HG03025 (cell line): ENCODE results near the gene TARBP1.
"Not testable (repeated sequence)": the region's sequence is repeated elsewhere in the genome, so short reads cannot be mapped to it uniquely, and the experiment has no call there.

Experiments used
- ATAC-seq: cut with Tn5 transposase; IDR thresholded peaks from one replicate; pipeline ENCODE4 v1.9.1; 2021; ENCODE audit warnings: mild to moderate bottlenecking, moderate library complexity; ENCODE audit not compliant: unreplicated experiment, low FRiP score

TARBP1 gene

GRCh38 chr1:234397732-234398131 is 81.2 kb downstream of the TARBP1 start:
- no peak for ATAC-seq

- ATAC-seq: no peak
Observed at GRCh38 chr1:234396871-234397270, 82.1 kb downstream of the TARBP1 start.

GRCh38 chr1:234396092-234396491 is 82.9 kb downstream of the TARBP1 start:
- no peak for ATAC-seq

GRCh38 chr1:234395297-234395696 is 83.7 kb downstream of the TARBP1 start:
- no peak for ATAC-seq

GRCh38 chr1:234393190-234393589 is 85.8 kb downstream of the TARBP1 start:
- ATAC-seq: no peak

DNA sequence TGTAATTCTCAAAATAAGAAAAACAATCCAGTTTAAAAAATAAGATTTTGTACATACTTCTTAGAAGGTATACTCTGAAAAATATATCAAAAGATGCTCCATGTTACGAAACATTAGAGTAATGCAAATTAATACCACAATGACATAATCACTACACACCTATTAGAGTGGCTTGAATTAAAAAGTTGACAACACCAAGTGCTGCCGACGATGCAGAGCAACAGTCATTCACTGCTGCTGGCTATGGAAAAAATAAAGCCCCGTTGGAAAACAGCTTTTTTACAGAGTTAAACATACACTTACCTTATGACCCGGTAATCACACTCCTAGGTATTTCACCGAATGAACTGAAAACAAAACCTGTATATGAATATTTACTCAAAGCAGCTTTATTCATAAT is 90.9 kb downstream of the TARBP1 start:
- ATAC-seq: no peak

GRCh38 chr1:234386122-234386521 is 92.9 kb downstream of the TARBP1 start:
- no peak for ATAC-seq

DNA sequence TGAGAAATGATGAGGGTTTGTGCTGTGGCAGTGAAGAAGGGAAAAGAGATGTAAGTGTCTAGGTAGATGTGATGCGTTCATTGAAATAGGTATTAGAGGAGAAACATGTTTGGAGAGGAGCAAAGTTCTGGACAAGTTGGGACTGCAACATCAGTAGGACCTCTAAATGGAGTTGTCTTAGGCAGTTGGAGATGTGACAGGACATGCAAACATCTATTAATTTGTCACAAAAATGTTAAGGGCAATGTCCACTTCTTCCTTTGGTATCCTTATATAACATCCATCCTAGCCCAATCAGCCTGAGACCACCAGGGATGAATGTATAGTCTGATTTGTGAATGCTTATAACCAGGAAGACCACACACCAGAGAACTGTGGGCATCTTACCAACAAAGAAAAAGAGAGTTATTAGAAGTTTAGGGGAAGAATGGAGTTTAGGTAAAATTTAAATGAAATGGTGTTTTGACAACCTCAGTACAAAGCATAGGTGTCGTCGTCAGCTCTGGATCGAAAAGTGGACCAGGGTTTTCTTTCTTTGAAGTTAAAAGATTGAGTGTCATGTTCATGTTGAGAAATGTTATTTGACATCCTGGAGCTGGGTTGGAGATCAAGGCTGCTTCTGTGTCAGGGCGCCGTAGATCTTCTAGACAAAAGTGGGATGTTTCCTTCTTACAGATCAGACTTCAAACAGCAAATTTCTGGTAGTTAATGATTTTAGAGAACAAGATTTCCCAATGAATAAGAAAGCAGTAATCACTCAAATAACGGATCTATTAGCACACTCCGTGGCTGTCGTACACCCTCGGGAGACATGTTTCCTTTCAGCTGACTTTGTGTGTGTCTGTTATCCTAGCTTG is 97.1 kb downstream of the TARBP1 start:
- no peak for ATAC-seq

- ATAC-seq: not testable (repeated sequence)
Observed at GRCh38 chr1:234379591-234380109, 99.3 kb downstream of the TARBP1 start.

DNA sequence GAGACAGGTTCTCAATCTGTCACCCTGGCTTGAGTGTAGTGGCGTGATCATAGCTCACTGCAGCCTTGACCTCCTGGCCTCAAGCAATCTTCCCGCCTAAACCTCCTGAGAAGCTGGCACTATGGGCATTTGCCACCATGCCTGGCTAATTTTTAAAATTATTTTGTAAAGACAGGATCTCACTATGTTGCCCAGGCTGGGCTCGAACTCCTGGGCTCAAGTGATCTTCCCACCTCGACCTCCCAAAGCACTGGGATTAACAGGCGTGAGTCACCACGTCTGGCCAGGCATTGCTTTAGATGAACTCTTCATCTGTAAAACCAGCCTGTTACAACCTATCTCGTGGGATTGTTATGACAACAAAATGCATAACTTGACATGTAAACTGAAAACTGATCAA is 103.3 kb downstream of the TARBP1 start:
- ATAC-seq: no peak

DNA sequence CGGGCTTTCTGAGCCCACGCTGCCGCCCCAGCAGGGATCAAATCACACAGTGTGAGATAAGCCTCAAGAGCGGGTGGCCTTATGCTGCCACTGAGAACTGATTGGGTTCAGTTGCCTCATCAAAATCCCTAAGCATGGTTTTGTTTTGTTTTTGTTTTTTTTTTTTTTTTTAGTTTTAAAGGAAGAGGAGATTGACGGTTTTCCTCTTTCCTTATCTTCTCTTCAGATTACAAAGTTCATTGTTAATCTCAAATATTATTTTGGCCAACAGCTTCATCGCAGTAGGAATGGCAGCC is 105.1 kb downstream of the TARBP1 start:
- ATAC-seq: no peak

- peak; percentile 96 for ATAC-seq
Observed at GRCh38 chr1:234373064-234373958, 105.7 kb downstream of the TARBP1 start, which contains the start of gene COA6. Gene COA6 (plus strand): TSS chr1:234373456. CDS start chr1:234373467, 11 bp downstream.

GRCh38 chr1:234372011-234372757 is 106.8 kb downstream of the TARBP1 start:
- no peak for ATAC-seq

- ATAC-seq: no peak
Observed at GRCh38 chr1:234371414-234371813, 107.6 kb downstream of the TARBP1 start.

- no peak for ATAC-seq
Observed at GRCh38 chr1:234369784-234370183, 109.2 kb downstream of the TARBP1 start.

GRCh38 chr1:234369033-234369430 is 109.9 kb downstream of the TARBP1 start:
- no peak for ATAC-seq

GRCh38 chr1:234368320-234369032 is 110.5 kb downstream of the TARBP1 start:
- ATAC-seq: no peak

DNA sequence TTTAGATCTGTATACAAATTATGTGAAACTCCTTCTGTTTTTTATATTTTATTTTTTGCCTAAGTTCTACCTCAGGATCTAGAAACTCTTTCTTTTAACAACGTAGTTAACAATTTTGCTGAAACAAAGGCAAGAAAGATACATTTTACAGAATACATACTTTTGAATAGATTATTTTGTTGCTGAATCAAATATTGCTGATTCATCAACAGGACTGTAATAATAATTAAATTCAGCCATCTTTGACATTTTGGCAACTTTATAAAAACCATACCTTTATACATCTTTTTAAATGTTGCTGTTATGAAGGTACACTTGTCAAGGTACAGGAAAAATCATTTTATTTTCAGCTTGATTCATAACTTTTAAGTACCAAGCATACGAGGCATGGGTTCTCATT is 116.4 kb downstream of the TARBP1 start:
- ATAC-seq: no peak

DNA sequence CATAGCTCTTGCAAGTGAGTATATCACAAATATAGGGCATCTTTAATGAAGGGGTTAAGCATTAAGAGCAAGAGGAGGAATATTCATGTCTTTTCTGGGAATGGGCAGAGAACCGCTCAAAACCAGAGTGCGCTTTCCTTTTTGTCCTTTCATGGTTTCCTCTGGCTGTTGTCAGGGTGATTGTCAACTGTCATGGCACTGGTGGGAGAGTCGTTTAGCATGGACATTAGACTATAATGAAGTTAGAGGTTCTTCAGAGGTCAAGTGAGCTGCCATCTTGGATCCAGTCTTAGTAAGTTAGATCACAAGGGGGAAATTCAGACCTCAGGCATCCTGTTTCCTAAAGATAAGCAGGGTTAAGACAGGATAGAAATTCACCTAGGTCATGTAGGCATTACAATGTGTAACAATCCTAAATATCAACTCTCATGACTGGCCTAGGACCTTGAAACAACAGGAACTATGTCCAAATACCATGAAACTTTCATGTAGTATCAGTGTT is 117.8 kb downstream of the TARBP1 start:
- no peak for ATAC-seq

DNA sequence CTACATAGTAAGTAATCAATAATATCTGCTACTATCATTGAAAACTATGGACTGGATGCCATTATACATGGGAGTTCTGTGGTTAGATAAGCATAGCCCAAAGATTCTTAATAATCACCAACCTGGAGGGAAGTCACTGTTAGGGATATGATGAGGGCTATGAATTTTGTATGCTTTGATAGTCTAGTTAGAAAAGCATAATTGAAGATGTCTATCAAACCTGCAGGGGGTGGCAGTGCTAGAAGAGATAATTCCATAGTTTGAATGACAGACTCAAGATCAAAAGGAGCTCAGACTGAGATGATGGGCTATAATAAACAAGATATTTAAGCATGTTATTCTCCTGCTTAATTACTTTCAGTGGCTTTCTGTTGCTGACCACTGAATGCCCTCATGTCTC is 121.1 kb downstream of the TARBP1 start:
- ATAC-seq: no peak
